HG03520 (cell line): Measurements from ENCODE around the gene XRCC2.

ENCODE experiments used
- ATAC-seq: cut with Tn5 transposase; IDR thresholded peaks from one replicate; pipeline ENCODE4 v1.9.1; 2021; ENCODE audit warnings: mild to moderate bottlenecking, moderate library complexity; ENCODE audit not compliant: unreplicated experiment

The XRCC2 gene

GRCh38 chr7:152617056-152617455, 58.9 kb downstream of the XRCC2 start:
- ATAC-seq = no peak

- ATAC-seq = no peak
Observed at GRCh38 chr7:152615031-152615741, 60.8 kb downstream of the XRCC2 start.

GRCh38 chr7:152608656-152609055, 67.3 kb downstream of the XRCC2 start:
- no peak for ATAC-seq

DNA sequence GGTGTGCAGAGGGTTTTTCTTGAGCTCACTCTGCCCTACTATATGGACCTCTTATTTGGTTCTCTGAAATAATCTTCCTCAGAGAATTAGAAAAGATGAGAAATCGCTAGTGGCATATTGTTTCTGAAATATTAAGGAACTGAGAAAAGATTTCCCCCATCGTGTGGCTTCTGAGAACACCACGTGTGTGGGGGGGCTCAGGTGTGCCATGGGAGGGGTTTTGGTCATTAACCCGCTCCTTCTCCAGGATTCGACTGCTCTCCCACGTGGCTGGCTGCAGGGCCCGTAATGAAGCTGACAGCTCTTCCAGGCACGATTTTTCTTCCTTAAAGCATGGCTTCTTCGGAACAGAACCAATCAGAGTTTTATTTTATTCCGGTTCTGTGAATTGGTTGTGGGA, 67.7 kb downstream of the XRCC2 start:
- no peak for ATAC-seq

DNA sequence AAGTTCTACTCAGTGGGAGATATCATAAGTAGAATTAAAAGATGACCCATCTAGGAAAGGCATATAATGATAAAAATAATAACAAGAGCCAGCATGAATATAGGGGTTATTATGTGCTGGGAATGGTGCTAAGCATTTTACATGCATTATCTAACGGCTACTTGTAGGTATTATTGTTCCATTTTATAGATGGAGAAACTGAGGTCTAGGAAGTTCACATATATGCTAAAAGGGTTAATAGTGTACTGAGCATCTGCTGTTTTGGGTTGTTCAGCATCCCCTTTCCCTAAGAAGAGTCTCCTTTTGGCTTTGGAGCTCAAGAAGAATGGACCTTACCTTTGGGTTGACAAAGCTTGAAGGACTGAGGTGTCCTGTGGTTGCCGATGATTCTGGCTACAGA, 68.9 kb downstream of the XRCC2 start:
- ATAC-seq = no peak

DNA sequence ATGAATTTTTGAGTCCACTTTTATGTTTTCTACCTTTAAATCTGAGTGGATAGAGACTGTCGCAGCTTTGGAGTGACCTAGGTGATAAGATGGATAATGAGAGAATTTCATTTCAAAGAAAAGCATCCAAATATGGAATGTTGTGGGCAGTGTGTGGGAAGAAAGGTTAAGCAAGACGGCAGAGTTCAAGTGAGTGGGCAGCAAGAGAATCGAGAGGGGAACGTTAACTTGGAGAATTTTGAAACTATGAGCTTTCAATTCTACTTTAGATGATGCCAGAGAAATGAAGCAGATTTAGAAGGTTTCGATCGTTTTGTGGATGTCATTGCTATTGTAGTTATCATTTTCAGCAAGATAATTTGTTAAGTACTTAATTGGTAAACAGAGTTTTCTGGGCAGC, 73.0 kb downstream of the XRCC2 start:
- ATAC-seq = no peak

DNA sequence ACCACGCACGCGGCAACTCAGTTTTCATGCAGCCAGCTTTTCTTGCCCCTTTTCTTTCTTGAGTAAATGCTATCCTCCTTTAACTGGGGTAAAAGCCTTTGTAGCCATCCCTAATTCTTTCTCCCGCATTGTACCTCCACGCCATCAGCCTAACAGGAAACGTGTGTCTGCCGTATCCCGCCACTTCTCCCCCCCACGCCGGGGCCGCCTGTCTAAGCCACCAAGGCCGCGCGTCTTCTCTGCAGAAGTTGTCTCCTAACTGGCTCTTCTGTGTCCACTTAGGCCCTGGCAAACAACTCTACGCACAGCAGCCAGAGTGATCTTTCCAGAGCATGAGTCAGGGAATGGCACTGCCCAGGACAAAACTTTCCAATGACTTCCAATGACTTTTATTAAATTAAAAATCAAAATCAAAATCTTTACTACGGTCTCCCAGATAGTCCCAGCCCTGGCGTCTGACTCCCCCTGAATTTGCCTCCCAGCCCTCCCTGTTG, 74.6 kb downstream of the XRCC2 start:
- no peak for ATAC-seq

GRCh38 chr7:152600266-152600665, 75.7 kb downstream of the XRCC2 start:
- no peak for ATAC-seq

DNA sequence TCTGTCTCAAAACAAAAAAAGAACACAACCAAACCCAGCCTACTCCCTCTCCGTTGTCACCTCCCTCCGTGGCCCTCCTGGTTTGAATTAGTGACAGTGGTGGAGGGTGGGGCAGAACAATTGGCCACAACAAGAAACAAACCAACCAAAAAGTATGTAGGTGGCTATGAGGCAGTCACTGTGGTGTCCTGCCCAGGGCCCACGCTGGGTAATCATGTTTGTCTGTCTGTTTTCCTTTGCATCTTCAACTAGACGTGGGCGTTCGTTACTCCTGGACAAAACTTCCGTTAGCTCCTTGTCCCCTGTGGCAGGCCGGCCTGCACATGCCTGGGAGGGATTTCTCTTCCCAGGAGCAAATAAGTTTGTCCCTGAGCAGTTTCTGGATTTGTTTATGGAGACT, 78.4 kb downstream of the XRCC2 start:
- no peak for ATAC-seq

DNA sequence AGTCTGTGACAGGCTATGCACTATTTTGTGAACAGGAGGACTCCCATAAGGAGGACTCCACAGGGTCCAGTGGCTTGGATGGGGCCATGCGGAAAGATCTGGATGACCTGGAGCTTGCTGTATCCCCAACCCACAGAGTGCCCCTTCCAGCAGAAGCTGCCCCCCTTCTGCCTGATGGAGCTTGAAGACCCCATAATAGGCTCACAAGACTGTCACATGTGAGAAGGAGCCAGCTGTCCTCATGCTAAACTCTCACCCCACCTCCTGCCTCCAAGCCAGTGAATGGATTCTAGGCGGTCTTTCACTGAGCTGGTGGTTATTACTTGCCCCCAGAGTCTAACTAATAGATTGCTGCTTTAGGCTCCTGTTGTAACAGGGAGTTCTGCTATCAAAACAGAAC, 79.1 kb downstream of the XRCC2 start:
- no peak for ATAC-seq
